Upper lobe of right lung (tissue), 1 donor: ENCODE measurements around the gene RANBP17. TPM values are rescaled to one million over a fixed set of nuclear protein-coding genes. Genes with fewer than 3 reads are reported as not detected.

Experiments used
- ATAC-seq: fragments of 200-7000 bp; cut with Tn5 transposase; one replicate; pipeline ENCODE4 v1.9.1; 2020; ENCODE audit warnings: mild to moderate bottlenecking, moderate library complexity
- DNase-seq: peaks from one replicate; pipeline ENCODE4 v3.0.0-alpha.2; 2020
- H3K27ac ChIP-seq: fragments of 200-600 bp; one replicate; pipeline ENCODE4 v1.8.0; 2022
- H3K27me3 ChIP-seq: fragments of 200-600 bp; one replicate; pipeline ENCODE4 v1.8.0; 2022; ENCODE audit warnings: mild to moderate bottlenecking
- H3K36me3 ChIP-seq: fragments of 200-600 bp; one replicate; pipeline ENCODE4 v1.8.0; 2022
- H3K4me1 ChIP-seq: fragments of 200-600 bp; one replicate; pipeline ENCODE4 v1.8.0; 2022
- H3K4me3 ChIP-seq: fragments of 200-600 bp; one replicate; pipeline ENCODE4 v1.8.0; 2022; ENCODE audit warnings: mild to moderate bottlenecking
- H3K9me3 ChIP-seq: fragments of 200-600 bp; one replicate; pipeline ENCODE4 v1.8.0; 2022
- CTCF ChIP-seq: fragments of 200-600 bp; IDR thresholded peaks from one replicate; pipeline ENCODE4 v1.8.0; 2022; ENCODE audit warnings: antibody characterized with exemption
- intact Hi-C: fragments of 100-400 bp; cut with DNase I; formaldehyde crosslinking; loops from one replicate; pipeline ENCODE4 v1.11.0; 2022
- total RNA-seq: library from RNA; stranded (reverse); fragmentation: NEBNext Ultra II Directional; extraction: Animal tissue kit (Norgen Biotek cat#: 25700); gene quantifications from one replicate; pipeline ENCODE4 v1.2.1, GENCODE V29; 2021
- donor health status: DM: no; HTN: yes; CAD: no; lungs with severe emphysema.

RANBP17 gene
- total RNA-seq, 1 donor from 2014 or later = 17.8 TPM

GRCh38 chr5:171330021-171330420 lies 468.2 kb downstream of the RANBP17 start:
- no peak for TF ChIP-seq CTCF
- no peak overlapping the region for H3K27ac ChIP-seq
- H3K4me3 ChIP-seq = no peak overlapping the region
- H3K4me1 ChIP-seq = no peaks in the 10 kb centered on the region
- intact Hi-C loops = no loop called here
- peaks cover 43% of the 10 kb centered on the region for H3K27me3 ChIP-seq
- H3K36me3 ChIP-seq = no peaks in the 10 kb centered on the region
- no peak for ATAC-seq
- H3K9me3 ChIP-seq = no peaks in the 10 kb centered on the region
- no peak for DNase-seq

DNA sequence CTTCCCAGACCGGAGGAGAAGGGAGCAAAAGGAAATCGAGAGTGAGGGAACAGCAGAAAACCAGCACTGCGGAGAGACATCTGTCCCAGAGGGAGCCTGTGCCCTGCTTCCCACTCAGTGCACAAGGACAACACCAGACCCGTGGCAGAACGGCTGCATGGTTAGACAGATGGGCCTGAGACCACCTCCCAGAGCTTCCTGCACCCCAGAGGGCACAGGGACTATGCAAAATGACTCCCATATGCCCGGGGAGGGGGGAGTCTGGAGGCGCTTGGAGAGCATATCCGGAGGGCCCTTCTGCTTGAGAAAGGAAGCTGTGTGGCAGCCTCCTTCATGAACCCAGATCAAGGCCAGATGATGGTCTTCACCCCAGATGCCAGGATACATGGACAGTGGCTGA lies 473.8 kb downstream of the RANBP17 start:
- Histone ChIP-seq H3K4me3 (no peak overlapping the region), H3K4me1 (peaks cover 8% of the 10 kb centered on the region), H3K27ac (no peak overlapping the region), H3K36me3 (no peaks in the 10 kb centered on the region), H3K27me3 (peaks cover 42% of the 10 kb centered on the region), H3K9me3 (no peaks in the 10 kb centered on the region)
- intact Hi-C loops = no loop called here
- no peak for ATAC-seq
- TF ChIP-seq CTCF = no peak
- DNase-seq = no peak

- peaks cover 8% of the 10 kb centered on the region for H3K4me1 ChIP-seq
- H3K27ac ChIP-seq = no peak overlapping the region
- intact Hi-C loops = no loop called here
- peak overlapping the region; percentile 43 for H3K4me3 ChIP-seq
- peak; percentile 56 for TF ChIP-seq CTCF
- ATAC-seq = peak; percentile 66
- H3K9me3 ChIP-seq = no peaks in the 10 kb centered on the region
- H3K36me3 ChIP-seq = no peaks in the 10 kb centered on the region
- DNase-seq = no peak
- peaks cover 53% of the 10 kb centered on the region for H3K27me3 ChIP-seq
These were observed 474.8 kb downstream of the RANBP17 start for GRCh38 chr5:171336521-171337209.

- peaks cover 8% of the 10 kb centered on the region for H3K4me1 ChIP-seq
- intact Hi-C loops = no loop called here
- no peak overlapping the region for H3K27ac ChIP-seq
- peaks cover 50% of the 10 kb centered on the region for H3K27me3 ChIP-seq
- peak overlapping the region; percentile 43 for H3K4me3 ChIP-seq
- no peak for TF ChIP-seq CTCF
- H3K36me3 ChIP-seq = no peaks in the 10 kb centered on the region
- ATAC-seq = no peak
- no peaks in the 10 kb centered on the region for H3K9me3 ChIP-seq
- DNase-seq = no peak
These were observed 475.4 kb downstream of the RANBP17 start for GRCh38 chr5:171337210-171337569.

GRCh38 chr5:171340042-171340441 lies 478.2 kb downstream of the RANBP17 start:
- DNase-seq (no peak), ATAC-seq (no peak)
- intact Hi-C loops = no loop called here
- Histone ChIP-seq H3K36me3 (no peaks in the 10 kb centered on the region), H3K27ac (no peak overlapping the region), H3K27me3 (peaks cover 31% of the 10 kb centered on the region), H3K4me1 (peaks cover 8% of the 10 kb centered on the region), H3K9me3 (no peaks in the 10 kb centered on the region), H3K4me3 (no peak overlapping the region)
- TF ChIP-seq CTCF = no peak

DNA sequence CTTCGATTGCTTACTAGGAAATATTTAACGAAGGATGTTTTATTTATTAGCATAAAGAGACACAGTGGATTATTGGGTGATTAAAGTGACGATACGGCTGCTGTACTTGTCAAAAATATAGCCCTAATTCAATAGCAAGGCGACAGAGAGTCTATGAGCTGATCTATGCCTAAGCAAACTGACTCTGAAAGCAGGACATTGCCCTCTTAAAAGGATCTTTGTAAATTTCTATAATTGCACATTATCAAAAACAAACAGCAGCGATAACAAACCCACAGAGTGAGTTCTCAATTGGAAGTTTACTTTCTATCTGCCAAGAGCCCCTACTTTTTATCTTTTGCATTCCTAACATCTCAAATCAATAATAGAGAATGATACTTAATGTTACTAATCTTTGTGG lies 478.7 kb downstream of the RANBP17 start:
- H3K9me3 ChIP-seq = no peaks in the 10 kb centered on the region
- H3K4me3 ChIP-seq = no peak overlapping the region
- H3K27me3 ChIP-seq = peaks cover 29% of the 10 kb centered on the region
- no peaks in the 10 kb centered on the region for H3K36me3 ChIP-seq
- no peak for DNase-seq
- no peak for ATAC-seq
- TF ChIP-seq CTCF = no peak
- no peak overlapping the region for H3K27ac ChIP-seq
- intact Hi-C loops = no loop called here
- H3K4me1 ChIP-seq = peaks cover 8% of the 10 kb centered on the region
